ENCODE data around the gene CCDC116. TPM values are rescaled to one million over a fixed set of nuclear protein-coding genes. Genes with fewer than 3 reads are reported as not detected.

CCDC116 gene
- total and polyA plus RNA-seq, 10 of the 15 experiments (the other 5 are each of a cell fraction or from before 2014, with no cell fraction given), result 0.04 to 0.18 (median 0.04) TPM; not detected in 6

GRCh38 chr22:21628386-21629254 lies 3.9 kb upstream of the CCDC116 start (continued):
- TF ChIP-seq ZBTB33 (IDR thresholded peaks at IDR 0.05) (0 out of 2 replicates have a peak, but pooled peaks have one; percentile 47), ZNF217 (IDR thresholded peaks at IDR 0.05) (0 out of 2 replicates have a peak, but pooled peaks have one; percentile 25), LARP7 (IDR thresholded peaks at IDR 0.05) (peak; percentile 70), ZZZ3 (IDR thresholded peaks at IDR 0.05; ENCODE audit: control insufficient read depth, insufficient read length, low read depth) (no peak), EGR1 (IDR thresholded peaks at IDR 0.05; ENCODE audit: borderline replicate concordance in 1 of 2, low read depth in 2 of 2, low read length in 2 of 2) (0 out of 3 replicates have a peak, but pooled peaks of 1 of the 2 experiments have one; percentile 27), SUPT20H (IDR thresholded peaks at IDR 0.05; ENCODE audit: borderline replicate concordance, control insufficient read depth, low read depth, low read length) (no peak)
